Neural crest cell (in vitro differentiated cells): ENCODE data around the gene COG7. TPM values are rescaled to one million over a fixed set of nuclear protein-coding genes. Genes with fewer than 3 reads are reported as not detected.

ENCODE experiments used
- DNase-seq: peaks from one replicate; pipeline ENCODE4 v3.0.0; 2021; ENCODE audit warnings: low read depth, mixed read lengths, low spot score
- H3K27ac Mint-ChIP-seq: one replicate; pipeline ENCODE4 v1.8.0; 2021; ENCODE audit warnings: mild to moderate bottlenecking, mixed read lengths; ENCODE audit not compliant: unreplicated experiment
- H3K27me3 Mint-ChIP-seq: 2 replicates; pipeline ENCODE4 v1.8.0; 2021; ENCODE audit warnings: low read depth, mild to moderate bottlenecking, mixed read lengths
- H3K36me3 Mint-ChIP-seq: 2 replicates; pipeline ENCODE4 v1.8.0; 2021; ENCODE audit warnings: low read depth, mild to moderate bottlenecking, mixed read lengths
- H3K4me1 Mint-ChIP-seq: 2 replicates; pipeline ENCODE4 v1.8.0; 2021; ENCODE audit warnings: mixed read lengths
- H3K4me3 Mint-ChIP-seq: one replicate; pipeline ENCODE4 v1.8.0; 2021; ENCODE audit warnings: mild to moderate bottlenecking, mixed read lengths
- H3K9me3 Mint-ChIP-seq: 2 replicates; pipeline ENCODE4 v1.8.0; 2021; ENCODE audit warnings: mixed read lengths
- total RNA-seq: library from RNA; stranded (reverse); gene quantifications from 2 replicates; pipeline ENCODE4 v1.2.1, GENCODE V29; 2021
- TF ChIP-seq, protein P1 (sequence below): fragments of 200-600 bp; sonication (generic); conservative IDR thresholded peaks from 2 replicates; pipeline ENCODE4 v1.5.0; 2021; ENCODE audit warnings: antibody characterized with exemption, mild to moderate bottlenecking

Gene COG7
- total RNA-seq, 1 donor from 2014 or later: 18.9 TPM

DNA sequence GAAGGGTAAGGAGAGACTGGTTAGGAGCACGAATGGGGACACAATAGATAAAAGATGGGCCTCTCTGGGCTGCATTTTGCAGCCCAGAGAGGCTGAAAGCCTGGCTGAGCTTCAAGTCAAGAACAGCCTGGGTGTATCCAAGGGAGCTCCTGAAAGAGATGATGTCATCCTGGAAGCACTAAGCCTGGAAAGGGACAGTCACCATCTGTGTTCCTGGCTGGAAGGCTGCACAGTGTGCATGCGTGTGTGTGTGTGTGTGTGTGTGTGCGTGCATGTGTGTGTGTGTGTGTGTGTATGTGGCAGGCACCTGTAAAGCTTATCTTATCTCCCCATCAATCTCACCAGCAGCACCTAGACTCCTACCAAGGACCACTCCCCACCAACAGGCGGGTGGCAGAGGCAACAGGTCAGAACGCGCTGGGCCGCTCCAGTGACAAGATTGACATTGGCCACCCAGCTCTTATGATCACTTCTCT is 44.1 kb downstream of the COG7 start:
- TF ChIP-seq, protein P1, sequence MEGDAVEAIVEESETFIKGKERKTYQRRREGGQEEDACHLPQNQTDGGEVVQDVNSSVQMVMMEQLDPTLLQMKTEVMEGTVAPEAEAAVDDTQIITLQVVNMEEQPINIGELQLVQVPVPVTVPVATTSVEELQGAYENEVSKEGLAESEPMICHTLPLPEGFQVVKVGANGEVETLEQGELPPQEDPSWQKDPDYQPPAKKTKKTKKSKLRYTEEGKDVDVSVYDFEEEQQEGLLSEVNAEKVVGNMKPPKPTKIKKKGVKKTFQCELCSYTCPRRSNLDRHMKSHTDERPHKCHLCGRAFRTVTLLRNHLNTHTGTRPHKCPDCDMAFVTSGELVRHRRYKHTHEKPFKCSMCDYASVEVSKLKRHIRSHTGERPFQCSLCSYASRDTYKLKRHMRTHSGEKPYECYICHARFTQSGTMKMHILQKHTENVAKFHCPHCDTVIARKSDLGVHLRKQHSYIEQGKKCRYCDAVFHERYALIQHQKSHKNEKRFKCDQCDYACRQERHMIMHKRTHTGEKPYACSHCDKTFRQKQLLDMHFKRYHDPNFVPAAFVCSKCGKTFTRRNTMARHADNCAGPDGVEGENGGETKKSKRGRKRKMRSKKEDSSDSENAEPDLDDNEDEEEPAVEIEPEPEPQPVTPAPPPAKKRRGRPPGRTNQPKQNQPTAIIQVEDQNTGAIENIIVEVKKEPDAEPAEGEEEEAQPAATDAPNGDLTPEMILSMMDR: no peak
- no peaks in the 10 kb centered on the region for H3K9me3 Mint-ChIP-seq
- H3K27ac Mint-ChIP-seq: peak overlapping the region; percentile 86
- peaks cover 16% of the 10 kb centered on the region for H3K4me1 Mint-ChIP-seq
- no peak for DNase-seq
- H3K36me3 Mint-ChIP-seq: peaks cover 7% of the 10 kb centered on the region
- H3K4me3 Mint-ChIP-seq: no peak overlapping the region
- H3K27me3 Mint-ChIP-seq: no peaks in the 10 kb centered on the region

DNA sequence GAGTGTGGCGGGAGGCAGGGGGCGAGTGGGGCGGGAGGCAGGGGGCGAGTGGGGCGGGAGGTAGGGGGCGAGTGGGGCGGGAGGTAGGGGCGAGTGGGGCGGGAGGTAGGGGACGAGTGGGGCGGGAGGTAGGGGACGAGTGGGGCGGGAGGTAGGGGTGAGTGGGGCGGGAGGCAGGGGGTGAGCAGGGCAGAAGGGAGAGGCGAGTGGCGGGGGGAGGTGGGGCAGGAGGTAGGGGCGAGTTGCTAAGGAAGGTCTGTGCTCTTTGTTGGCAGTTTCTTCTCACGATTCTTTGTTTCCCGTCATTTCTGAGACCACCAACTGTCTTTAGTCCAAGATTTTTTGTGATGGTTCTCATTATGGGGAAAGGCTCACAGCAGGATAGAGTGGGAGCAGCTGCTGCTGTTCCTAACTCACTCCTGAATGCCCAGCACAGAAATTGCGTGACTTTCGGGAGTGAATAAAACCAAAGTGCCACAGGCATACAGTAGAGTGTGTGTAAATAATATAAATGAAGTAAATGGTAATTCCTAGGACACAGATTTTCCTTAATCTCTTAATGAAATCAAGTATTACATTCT is 44.7 kb downstream of the COG7 start:
- no peak overlapping the region for H3K4me3 Mint-ChIP-seq
- peak overlapping the region; percentile 86 for H3K27ac Mint-ChIP-seq
- no peaks in the 10 kb centered on the region for H3K9me3 Mint-ChIP-seq
- peaks cover 16% of the 10 kb centered on the region for H3K4me1 Mint-ChIP-seq
- H3K36me3 Mint-ChIP-seq: peaks cover 5% of the 10 kb centered on the region
- TF ChIP-seq, protein P1: no peak
- DNase-seq: no peak
- H3K27me3 Mint-ChIP-seq: no peaks in the 10 kb centered on the region

DNA sequence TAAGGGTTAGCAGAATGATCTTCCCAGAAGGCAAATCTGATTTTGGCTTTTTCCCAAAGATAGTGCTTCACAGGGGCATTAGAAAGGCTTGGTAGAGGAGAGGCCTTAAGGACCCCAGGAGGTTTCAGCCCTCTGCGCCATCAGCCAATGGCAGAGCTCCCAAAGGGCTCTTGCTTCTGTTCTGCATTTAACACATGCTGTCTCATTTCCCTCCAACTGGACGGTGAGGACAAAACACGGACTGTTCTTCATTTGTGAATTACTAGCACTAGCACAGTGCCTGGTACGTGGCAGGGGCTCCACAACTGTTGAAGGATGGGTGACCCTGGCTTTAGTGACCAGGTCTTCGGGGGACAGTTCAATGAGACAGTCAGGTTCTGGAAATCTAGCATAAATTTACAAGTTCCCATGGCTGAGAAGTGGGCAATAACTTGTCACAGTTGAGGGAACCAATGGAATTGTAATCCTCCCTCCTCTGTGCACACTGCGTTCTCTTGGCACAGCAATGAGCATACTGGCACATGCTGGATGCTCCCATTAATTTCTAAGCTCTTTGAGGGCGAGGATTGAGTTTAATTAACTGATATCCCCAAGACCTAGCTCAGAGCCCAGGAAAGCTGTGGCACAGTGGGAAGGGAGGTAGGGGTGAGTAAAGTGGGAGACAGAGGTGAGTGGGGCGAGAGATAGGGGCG is 45.4 kb downstream of the COG7 start:
- H3K4me3 Mint-ChIP-seq: no peak overlapping the region
- no peaks in the 10 kb centered on the region for H3K9me3 Mint-ChIP-seq
- DNase-seq: no peak
- H3K4me1 Mint-ChIP-seq: peaks cover 16% of the 10 kb centered on the region
- H3K27ac Mint-ChIP-seq: no peak overlapping the region
- no peaks in the 10 kb centered on the region for H3K27me3 Mint-ChIP-seq
- TF ChIP-seq, protein P1: no peak
- H3K36me3 Mint-ChIP-seq: peaks cover 6% of the 10 kb centered on the region

DNA sequence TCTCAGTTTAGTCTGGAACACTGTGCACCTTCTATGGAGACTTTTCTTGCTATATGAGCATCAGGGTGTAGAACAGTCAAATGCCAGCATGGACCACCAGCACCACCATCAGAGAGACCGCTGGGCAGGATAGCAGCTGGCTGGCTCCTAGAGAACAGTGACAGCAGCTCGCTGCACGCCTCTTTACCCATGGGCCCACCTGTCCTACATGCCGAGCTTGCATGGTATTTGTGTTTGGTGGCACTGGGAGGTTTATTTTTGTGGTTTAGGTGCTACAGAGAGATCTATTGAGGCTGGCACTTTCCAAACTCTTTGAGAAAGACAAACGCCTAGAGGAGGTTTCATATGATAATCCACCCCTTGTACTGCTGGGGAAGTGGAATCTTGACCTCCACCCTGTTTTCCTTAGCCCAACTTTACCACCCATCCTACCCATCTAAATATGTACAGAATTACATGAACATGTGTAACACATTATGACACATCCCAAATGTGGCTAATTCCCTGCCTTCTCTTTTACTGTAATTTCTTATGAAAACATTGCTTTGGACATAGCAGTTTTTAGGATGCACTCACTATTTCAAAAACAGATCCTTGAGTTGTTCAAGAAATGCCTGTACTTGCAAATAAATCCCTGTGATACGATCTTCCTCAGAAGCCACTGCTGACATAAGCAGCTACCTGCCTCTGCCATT is 46.3 kb downstream of the COG7 start:
- Mint-ChIP-seq H3K4me1 (peaks cover 16% of the 10 kb centered on the region), H3K27me3 (no peaks in the 10 kb centered on the region), H3K27ac (no peak overlapping the region), H3K36me3 (peaks cover 7% of the 10 kb centered on the region), H3K4me3 (no peak overlapping the region), H3K9me3 (no peaks in the 10 kb centered on the region)
- TF ChIP-seq, protein P1: no peak
- no peak for DNase-seq

DNA sequence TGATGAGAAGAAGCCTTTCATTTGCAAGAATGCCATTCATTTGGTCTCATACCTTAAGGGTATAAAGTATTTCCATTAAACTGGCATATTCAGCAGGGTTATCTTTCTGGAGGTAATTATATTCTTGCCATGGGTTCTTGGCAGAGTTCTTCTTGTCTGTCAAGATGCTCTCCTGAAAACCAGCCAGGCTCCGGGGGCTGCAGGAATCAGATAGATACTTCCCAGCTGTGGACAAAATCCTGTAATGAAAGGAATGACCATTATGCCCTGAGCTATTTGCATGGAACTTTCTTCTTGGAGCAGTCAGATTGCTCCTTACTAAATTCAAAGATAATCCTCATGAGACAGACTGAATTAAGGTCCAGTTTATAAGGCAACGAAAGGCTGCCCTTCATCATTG is 47.0 kb downstream of the COG7 start:
- Mint-ChIP-seq H3K9me3 (no peaks in the 10 kb centered on the region), H3K36me3 (peaks cover 7% of the 10 kb centered on the region), H3K4me3 (no peak overlapping the region), H3K27me3 (no peaks in the 10 kb centered on the region), H3K4me1 (peaks cover 16% of the 10 kb centered on the region), H3K27ac (no peak overlapping the region)
- TF ChIP-seq, protein P1: no peak
- DNase-seq: no peak
